ENCODE data around the gene ENDOD1.

DNA sequence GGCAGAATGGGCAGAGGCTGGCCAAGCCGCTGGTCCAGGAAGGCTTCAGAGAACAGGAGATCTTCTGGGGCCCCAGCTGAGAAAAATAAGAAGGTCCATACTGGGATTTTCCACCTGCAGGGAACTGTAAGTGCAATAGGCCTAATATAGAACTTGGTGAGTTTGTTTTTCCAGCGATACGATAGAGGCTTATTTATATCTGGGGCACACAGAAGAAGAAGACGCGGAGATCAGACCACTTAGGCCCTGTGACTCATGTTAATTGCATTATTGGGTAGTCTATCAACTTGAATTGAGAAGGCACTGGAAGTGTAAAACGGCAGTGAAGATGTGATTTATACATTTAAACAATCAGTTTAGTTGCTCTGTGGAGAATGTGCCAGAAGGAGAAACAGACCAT lies 30.6 kb upstream of the ENDOD1 start:
- TF ChIP-seq POLR2AphosphoS5 (IDR thresholded peaks at IDR 0.05; ENCODE audit: low read depth, low read length) (no peak), TCF7L2 (IDR thresholded peaks at IDR 0.05; ENCODE audit: low read depth, low read length) (no peak), SIN3A (IDR thresholded peaks at IDR 0.05; ENCODE audit: borderline replicate concordance, insufficient read depth, low read depth, low read length) (no peak)
- TF ChIP-seq, protein P1, sequence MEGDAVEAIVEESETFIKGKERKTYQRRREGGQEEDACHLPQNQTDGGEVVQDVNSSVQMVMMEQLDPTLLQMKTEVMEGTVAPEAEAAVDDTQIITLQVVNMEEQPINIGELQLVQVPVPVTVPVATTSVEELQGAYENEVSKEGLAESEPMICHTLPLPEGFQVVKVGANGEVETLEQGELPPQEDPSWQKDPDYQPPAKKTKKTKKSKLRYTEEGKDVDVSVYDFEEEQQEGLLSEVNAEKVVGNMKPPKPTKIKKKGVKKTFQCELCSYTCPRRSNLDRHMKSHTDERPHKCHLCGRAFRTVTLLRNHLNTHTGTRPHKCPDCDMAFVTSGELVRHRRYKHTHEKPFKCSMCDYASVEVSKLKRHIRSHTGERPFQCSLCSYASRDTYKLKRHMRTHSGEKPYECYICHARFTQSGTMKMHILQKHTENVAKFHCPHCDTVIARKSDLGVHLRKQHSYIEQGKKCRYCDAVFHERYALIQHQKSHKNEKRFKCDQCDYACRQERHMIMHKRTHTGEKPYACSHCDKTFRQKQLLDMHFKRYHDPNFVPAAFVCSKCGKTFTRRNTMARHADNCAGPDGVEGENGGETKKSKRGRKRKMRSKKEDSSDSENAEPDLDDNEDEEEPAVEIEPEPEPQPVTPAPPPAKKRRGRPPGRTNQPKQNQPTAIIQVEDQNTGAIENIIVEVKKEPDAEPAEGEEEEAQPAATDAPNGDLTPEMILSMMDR (IDR thresholded peaks at IDR 0.05): no peak
- TF ChIP-seq, protein P2, sequence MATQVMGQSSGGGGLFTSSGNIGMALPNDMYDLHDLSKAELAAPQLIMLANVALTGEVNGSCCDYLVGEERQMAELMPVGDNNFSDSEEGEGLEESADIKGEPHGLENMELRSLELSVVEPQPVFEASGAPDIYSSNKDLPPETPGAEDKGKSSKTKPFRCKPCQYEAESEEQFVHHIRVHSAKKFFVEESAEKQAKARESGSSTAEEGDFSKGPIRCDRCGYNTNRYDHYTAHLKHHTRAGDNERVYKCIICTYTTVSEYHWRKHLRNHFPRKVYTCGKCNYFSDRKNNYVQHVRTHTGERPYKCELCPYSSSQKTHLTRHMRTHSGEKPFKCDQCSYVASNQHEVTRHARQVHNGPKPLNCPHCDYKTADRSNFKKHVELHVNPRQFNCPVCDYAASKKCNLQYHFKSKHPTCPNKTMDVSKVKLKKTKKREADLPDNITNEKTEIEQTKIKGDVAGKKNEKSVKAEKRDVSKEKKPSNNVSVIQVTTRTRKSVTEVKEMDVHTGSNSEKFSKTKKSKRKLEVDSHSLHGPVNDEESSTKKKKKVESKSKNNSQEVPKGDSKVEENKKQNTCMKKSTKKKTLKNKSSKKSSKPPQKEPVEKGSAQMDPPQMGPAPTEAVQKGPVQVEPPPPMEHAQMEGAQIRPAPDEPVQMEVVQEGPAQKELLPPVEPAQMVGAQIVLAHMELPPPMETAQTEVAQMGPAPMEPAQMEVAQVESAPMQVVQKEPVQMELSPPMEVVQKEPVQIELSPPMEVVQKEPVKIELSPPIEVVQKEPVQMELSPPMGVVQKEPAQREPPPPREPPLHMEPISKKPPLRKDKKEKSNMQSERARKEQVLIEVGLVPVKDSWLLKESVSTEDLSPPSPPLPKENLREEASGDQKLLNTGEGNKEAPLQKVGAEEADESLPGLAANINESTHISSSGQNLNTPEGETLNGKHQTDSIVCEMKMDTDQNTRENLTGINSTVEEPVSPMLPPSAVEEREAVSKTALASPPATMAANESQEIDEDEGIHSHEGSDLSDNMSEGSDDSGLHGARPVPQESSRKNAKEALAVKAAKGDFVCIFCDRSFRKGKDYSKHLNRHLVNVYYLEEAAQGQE (IDR thresholded peaks at IDR 0.05; ENCODE audit: insufficient read depth in 1 of 2, low read depth in 2 of 2, low read length in 1 of 2): no peak
